HG02840 (cell line): ENCODE data around the gene MAB21L1.

Source experiments
- ATAC-seq: cut with Tn5 transposase; IDR thresholded peaks from one replicate; pipeline ENCODE4 v1.9.1; 2021; ENCODE audit warnings: mild to moderate bottlenecking, moderate library complexity, moderate number of reproducible peaks; ENCODE audit not compliant: unreplicated experiment, low FRiP score

Gene MAB21L1

DNA sequence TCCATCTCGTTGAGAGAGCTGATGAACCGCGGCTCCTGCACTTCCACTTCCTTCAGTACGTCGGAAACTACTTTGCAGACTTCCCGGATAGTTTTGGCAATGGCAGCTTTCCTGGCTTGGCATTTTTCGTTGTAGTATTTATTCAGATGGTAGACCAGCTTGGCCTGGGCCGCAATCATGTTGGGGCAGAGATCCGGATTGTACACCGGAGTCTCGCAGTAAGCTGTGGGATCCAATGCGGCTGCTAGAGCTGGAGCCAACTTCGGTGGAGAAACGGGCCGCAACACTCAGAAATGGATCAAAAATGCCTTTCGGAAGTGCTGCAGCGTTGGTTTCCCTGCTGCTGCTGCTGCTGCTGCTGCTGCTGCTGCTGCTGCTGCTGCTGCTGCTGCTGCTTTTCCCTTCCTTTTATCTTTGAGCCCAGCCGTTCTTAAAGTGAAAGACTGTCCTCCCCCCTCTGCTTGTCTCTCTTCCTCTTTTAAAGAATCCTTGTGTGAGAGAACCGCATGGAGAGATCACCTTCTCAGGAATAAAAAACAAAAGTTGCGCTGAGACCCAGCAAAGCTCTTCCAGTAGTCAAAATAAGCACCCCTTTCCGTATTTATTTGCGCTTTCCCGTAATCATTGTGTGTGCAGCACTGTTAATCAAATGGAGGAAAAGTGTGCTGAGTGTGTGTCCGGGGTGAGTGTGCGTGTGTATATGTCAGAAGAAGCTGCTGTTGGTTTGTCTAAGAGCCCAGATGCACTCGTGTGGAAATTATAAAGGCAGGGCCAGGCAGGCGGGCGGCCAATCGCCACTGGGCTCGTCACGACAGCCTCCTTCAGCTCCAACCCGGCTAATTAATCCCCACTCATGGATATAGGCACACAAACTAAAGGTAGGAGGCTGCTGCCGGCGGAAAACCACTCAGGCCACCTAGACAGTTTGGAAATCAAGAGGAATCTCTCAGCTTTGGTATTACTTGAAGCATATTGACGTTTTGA lies at the start of gene MAB21L1:
Gene MAB21L1, minus strand, starts transcription at position 730 of the 984 bp plus-strand sequence. Its CDS starts 551 bp downstream, at position 179.
- no peak for ATAC-seq

DNA sequence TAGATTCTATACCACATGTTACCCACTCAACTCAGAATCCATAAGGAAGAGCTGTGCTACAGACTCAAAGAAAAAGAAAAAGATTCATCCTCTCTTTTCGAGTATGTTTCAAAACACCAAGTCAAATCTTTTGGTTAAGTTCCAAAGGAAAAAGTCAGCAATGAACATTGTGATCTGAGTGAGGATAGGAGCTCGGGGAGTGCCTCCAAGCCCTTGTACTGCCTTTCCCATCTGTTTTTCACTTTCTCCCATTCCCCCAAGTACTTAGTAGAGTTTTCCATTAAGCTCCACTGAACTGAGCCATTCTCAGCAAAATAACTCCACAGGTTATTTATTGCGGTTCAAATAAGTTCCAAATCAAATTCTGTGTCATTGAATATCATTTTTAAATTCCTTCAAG lies 47.7 kb upstream of the MAB21L1 start:
- no peak for ATAC-seq

DNA sequence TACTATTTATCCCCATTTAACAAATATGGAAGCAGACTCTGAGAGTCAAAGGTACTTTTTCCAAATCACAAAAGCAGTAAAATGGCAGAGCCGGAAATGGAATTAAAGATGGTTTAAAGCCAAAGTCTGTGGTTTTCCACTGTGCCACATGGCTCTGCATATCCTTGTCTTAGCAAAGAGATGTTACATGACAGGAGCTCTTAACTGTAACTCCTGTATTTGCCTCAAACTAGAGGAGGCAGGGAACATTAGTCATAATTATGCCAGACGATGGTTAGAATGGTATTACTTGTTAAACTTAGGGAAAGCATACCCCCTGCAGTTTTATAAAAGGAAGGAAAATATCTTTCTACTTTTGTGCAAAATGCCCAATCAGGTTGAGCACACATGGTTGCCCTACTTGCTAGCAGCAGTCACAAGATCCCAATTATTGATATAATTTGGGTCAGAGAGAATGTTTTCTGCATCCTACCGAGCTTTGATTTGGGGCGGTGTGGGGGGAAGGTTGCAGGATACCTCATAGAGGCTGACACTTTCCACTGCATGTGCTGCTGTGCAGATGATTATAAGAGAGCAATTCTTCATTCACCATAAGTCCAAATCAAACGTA lies 42.0 kb upstream of the MAB21L1 start:
- ATAC-seq, result no peak

DNA sequence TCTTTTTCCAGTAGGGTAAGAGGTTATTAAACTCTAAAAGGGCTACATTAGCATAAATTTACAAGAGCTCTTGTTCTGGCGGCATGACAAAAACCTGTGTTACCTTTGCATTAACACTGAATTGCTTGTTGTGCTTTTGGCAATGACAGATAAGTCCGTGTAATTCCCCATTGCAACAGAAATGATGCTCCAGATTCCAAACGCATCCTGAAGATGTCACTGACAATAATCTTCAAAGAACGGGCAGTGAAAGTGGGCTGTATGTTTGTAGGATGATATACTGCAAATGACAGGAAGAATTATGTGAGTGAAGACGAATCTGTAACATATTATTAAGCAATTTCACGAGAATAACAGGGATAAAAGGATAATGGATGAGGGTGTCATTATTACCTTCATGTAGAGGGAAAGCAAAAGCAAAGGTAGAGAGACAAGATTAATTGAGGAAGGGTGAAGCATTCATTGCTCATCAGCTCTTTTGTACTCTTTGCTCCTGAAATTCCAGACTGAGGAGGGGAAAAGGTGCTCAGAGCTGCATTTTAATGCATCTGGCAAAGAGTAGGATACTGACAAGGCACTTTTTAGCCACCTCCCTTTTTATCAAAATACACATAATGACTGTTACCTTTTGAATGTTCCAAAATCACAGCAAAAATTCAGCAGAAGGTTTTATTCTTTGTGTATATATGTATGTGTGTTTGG lies 38.5 kb upstream of the MAB21L1 start:
- no peak for ATAC-seq

DNA sequence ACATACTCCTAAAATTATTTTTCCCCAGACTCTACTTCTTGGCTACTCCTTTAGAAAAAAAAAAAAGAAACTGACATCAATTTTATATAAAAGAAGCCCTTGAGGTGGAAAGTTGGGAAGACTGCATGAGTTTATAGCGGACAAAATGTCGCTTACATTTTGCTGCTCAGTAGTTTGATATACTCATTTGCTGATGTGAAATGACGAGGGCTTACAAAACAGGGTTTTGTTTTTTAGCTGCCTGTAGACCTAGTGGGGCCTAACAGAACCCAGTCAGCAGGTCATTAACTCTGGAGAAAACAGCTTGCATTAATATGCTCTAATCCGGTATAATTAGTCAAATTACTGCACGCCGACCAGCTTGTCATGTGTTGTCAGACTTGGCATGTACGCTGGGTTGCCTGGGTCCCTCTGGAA lies 37.6 kb upstream of the MAB21L1 start:
- no peak for ATAC-seq

DNA sequence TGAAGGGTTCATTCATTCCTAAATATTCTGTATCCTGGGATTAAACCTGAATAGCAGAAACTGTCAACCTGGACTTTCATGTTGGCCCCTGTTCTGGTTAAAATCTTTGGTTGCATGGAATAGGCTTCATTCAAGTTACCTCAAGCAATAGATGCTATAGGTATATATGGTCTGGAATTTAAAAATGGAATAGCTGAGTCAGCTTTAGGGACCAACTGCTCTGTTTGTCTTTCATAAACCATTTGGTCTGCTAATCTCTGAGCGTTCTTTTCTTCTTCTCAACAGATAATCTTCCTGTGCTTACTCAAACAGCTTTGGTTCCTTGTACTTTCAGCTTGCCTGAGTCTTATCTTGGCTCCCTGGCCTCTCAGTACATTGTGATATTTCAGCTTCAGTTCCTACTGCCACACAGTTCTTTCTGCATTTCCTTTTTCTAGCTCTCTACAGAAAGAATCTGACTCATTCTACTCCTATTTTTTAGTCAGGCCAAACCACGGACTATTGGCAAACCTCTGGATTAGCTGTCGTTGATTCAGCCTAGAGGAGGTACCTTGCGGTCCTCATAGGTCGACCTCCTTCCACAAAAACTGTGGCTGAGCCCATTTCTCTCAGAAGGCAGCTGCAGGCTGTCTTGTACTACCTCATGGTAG lies 35.9 kb upstream of the MAB21L1 start:
- no peak for ATAC-seq

DNA sequence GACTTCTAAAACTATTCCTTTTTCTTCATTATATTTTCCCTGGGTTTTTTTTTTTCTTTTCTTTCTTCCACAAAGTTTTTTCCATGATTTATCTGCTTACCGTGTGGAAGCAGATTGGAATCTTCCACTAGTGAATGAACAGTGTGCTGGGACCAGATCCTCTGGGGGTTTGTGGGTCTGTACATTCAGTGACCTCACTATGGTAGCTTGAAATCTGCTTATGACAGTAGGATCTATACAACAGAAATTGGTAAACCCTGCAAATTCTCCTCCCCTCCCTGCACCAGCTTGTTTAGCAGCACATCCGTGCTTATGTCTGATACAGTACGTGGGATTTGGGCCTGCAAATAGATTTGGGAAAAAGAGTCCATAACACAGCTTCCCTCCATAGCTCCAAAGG lies 26.0 kb upstream of the MAB21L1 start:
- no peak for ATAC-seq

DNA sequence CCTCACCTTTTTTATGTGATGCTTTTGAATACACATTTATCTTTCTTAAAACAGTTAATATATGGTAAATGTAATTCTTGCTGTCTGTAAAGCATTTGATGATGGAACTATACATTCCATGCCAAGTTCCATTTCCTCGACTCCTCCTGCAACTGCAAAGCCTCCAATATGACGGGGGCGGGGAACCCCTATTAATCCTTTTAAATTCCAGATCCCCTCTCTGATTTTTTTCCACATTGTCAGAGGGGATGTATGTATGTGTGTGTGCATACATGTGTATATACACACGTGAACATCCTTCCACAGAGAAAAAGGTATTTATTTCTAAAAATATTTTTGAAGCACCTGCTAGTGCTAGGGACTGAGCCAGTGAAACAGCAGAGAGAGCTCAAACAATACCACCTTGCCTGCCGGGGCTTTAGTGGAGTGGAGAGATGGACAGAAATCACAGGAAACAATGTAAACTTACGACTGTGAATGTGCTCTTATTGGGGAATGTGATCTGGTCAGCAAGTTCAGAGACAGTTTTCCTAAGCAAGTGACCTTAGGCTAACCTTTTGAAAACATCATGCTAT lies 25.3 kb upstream of the MAB21L1 start:
- ATAC-seq, result no peak

DNA sequence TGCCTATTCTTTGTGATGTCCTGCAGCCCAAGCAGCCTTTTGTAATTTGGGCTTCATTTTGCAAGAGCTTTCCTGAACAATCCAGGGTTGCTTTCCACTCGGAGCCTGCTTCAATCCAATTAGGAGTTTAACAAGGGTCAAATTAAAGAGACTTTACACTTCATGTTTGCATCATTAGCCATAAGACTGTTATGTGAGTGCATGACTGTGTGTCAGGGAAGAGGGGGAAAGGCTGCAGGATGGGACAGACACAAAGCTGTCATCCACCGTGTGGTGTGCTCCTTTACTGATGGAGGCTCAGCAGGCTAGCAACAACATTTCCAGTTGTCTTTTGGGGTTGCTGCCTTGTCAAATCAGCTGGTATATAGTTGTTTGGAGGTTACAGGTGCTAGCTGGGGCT lies 23.7 kb upstream of the MAB21L1 start:
- no peak for ATAC-seq

DNA sequence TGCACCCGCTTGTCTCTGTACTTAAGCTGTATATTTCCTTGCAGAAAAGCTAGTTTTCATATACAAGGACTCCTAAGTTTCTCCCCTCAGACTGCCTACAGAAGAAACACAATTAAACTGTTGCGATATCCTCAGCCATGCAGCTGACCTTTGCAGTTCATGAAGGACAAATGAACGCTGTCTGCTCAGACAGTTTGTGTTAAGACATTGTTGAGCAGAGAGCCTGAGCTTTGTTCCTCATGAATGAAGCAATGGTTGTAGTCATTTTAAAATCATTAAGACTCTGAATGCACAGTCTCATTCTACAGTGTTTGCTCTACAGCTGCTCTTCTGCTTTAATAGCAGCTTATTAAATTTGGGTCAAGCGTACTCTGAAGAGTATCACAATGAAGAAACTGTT lies 23.2 kb upstream of the MAB21L1 start:
- ATAC-seq, result no peak

DNA sequence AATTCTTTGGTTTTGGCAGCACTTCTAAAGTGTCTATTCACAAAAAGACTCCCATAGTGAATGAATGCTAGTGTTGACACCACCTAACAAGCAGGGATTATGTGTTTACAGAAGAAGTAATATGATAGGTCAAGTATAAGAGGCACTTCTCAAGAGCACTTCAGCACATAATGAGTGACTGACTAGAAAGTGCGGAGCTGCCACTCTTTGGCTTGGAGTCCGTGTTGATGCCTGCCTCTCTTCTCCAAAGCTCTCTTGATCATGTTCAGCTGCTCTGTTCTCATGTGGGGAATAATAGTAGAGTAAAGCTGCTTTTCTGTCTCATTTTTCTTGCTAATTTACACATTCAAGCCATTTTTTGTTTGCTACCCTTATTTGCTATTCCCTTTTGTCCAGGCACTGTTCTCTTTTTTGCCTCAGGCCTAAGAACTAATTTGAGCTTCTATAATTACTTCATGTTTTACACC lies 22.7 kb upstream of the MAB21L1 start:
- ATAC-seq, result no peak

DNA sequence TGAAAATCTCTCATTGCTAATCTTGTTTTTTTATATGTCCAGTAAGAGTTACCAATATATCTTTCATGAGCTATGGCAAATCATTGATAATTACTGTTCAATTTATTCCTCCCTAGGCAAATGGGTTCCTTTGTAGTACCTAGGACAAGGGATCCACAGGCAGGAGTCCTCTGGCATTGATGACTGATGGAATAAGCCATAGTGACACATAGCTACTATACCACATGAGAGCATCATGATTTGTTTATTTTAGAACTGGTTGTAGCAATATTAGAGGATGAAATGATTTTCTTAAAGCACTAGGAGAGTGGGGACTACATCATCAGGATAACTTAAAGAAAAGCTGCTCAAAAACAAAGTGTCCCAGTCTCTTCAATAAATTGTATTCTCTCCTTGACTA lies 21.7 kb upstream of the MAB21L1 start:
- no peak for ATAC-seq

DNA sequence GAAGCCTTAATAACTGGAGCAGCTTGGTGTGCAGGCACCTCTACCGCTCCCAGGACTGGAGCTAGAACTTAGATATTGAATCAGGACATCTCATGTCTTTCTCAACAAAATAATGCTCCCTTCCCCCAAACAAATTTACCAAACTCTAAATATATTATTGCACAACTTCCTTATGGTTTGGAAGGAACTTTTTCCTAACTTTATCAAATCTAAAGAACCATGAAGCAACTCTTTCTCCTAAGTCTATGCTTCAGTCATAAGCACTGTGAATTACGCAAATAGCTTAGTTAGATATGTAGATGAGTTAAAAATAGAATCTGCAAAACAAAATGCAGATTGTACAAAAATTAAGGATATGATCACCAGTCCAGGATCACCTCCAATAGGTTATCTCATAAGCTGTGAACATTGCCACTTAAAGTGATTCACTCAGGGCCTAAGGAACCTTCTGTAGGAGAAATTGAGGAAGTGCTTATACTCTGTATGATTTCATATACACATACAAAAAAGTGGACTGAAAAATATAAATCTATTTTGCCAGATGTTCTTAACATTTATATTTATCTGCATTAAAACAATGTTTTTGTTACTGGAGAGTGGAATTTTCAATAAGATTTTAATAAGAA lies 20.4 kb upstream of the MAB21L1 start:
- no peak for ATAC-seq

DNA sequence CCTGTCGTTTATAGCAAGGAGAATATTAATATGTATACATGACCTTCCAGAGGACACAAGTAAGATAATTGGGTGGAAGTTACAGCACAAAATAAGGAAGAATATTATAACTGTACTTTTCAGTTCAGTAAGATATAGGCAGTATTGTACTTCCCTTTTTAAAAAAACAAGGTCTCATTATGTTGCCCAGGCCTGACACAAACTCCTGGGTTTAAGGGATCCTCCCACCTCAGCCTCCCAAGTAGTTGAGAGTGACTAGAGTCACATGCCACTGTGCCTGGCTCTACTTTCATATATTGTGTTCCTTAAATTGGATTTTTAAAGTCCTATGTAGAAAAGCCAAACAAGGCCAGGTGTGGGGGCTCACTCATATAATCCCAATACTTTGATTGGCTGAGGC lies 19.5 kb upstream of the MAB21L1 start:
- no peak for ATAC-seq

DNA sequence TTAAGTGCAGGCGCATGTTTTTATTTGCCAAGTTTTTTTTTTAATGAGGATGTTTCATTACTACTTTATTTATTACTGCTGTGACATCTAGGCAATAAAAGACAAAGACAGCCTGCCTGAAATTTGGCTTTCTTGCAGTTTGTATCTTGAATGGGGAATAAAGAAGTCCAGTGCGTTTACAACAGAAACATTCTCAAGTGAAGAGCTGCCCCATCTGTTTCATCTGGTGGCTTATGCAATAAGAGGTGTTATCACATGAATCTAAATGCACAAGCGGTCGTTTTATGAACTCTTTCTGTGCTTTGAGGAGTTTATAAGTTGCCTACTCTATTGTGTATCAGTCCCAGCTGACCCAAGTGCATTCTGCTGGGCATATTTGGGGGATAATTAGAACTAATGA lies 12.6 kb upstream of the MAB21L1 start:
- ATAC-seq, result no peak

DNA sequence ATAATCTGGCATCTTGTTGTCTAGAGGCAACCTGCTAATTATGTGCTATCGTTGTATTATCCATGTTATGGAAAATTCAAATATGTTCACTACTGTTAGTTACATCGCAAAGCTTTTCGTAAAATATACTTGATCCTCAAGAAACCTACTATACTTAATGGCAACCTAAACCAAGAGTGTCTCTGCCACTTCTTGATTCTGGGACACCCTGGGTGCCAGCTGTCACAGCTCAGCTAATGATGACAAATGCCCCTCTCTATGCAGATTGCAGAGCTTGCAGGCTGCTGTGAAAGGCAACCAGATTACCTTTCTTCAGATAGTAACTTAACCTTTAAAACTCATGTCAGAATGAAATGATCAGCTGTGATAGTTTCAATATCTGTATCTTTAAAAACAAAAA lies 8.9 kb upstream of the MAB21L1 start:
- no peak for ATAC-seq

DNA sequence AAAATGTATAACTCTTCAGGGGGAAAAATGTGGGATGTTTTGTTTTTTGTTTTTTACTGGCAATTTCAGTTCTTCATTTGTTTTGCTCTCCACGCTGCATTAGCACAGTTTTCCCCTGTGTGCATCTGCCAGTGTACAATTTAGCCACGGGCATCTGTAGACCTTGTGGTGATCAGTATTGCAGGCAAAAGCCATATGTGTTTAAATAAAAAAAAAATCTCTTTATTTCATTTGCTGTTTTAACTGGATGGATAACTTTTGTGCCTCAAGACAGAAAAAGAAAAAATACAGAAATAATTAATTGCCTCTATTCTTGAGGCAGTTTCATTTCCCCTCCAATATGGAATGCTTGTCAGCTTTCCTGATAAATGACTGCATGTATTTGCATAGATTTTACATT lies 7.9 kb upstream of the MAB21L1 start:
- no peak for ATAC-seq

DNA sequence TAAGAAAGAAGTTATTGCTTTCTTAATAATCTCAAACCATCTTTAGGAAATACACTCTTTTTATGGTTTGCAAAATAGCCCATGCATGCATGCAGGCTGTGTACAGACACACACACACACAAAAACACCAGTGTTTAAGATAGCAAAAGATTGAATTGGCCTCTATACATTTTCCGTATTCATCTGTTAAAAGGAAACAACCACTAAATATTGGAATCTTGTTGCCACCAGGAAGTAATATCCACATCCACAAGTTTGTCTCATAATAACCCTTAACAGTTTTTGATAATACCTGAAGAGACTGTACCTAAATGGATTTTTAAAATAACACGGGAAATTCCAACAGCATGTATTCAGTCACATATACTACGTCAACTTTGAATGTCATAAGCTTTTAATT lies 7.3 kb upstream of the MAB21L1 start:
- no peak for ATAC-seq

DNA sequence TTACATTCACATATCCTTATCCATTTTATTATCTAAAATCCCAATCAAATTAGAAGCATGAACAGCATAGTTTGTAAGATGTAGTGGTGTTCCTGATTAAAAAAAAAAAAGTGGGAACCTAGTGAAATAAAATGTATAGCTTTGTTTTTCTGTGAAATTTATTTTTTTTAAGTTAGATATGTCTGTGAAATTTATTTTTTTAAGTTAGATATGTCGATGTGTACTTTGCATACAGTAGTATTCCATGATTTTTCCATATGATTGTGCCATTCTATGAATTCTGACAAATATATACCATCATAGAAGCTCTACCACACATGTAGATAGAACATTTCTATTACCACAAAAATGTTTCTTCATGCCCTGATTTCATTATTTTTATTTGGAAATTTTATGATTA lies 6.0 kb upstream of the MAB21L1 start:
- no peak for ATAC-seq

DNA sequence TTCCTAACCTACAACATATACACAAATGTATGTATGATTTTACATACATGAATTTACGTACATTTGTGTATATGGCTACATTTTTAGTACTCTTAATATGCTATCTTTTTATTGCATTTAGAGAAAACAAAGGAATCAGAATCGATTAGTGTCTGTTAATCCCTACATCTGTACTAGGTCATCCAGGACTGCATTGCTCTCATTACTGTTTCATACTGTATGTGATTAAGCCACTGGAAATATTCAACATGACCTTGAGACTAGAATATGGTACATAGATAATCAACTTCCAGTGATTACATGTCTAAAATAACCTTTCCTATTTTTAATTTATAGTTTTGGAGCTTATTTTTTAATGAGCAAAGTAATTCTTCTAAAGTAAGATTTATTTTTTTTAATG lies 5.3 kb upstream of the MAB21L1 start:
- no peak for ATAC-seq
